ENCODE measurements around the gene NIPAL3.

DNA sequence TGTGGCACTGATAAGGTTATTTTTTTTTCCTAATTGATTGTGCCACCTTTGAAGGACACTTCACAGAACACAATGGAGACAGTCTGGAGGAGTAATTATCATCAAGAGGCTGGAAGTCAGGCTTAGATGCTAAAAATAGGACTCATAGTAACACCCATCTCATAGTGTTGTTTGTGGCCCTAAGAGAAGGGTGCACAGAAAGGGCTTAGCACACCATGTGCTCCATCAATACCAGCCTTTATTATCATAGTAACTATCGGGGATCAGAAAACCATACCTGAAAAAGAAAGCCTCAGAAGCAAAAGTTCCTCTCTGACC lies 11.9 kb downstream of the NIPAL3 start:
- TF ChIP-seq, protein P1, sequence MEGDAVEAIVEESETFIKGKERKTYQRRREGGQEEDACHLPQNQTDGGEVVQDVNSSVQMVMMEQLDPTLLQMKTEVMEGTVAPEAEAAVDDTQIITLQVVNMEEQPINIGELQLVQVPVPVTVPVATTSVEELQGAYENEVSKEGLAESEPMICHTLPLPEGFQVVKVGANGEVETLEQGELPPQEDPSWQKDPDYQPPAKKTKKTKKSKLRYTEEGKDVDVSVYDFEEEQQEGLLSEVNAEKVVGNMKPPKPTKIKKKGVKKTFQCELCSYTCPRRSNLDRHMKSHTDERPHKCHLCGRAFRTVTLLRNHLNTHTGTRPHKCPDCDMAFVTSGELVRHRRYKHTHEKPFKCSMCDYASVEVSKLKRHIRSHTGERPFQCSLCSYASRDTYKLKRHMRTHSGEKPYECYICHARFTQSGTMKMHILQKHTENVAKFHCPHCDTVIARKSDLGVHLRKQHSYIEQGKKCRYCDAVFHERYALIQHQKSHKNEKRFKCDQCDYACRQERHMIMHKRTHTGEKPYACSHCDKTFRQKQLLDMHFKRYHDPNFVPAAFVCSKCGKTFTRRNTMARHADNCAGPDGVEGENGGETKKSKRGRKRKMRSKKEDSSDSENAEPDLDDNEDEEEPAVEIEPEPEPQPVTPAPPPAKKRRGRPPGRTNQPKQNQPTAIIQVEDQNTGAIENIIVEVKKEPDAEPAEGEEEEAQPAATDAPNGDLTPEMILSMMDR (IDR thresholded peaks at IDR 0.05), result no peak
- TF ChIP-seq IRF2 (CRISPR knock-in tag; IDR thresholded peaks at IDR 0.05; ENCODE audit: borderline replicate concordance, low read depth), result no peak
